ENCODE data around the gene LRWD1. TPM values are rescaled to one million over a fixed set of nuclear protein-coding genes. Genes with fewer than 3 reads are reported as not detected.

LRWD1 gene
- 1 to 10 TPM; 6.3 to 9.5 TPM for polyA plus RNA-seq

DNA sequence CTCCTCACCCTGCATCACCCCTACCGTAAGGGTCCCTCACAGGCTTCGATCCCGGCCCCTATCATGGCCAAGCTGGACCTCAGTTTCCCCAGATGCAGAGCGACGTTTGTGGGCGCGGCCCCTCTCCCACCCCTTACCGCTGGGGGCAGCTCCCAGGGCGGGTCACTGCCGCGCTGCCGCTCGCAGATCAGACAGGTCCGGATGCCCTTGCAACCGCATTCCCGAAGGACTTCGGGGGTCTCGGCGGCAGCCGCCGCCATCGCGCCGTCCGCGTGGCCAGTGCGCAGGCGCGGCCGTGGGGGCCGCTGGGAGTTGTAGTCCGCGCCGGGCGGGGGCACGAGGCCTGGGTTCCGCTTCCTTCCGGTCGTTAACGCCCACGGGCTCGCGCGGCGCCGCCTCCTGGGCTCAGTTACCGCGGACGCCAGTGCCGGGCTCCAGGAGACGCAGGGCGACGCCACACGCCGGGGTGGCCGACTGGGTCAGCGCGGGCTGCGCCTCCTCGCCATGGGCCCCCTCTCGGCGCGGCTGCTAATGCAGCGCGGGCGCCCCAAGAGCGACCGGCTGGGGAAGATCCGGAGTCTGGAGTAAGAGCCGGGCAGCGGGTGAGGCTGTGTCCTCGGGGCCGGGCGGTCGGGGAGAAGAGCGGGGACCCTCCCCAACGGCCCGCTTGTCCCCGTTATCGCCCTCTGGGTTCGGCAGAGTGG, at the start of gene LRWD1, which contains the start of gene ALKBH4:
Gene LRWD1 (plus strand): TSS at position 408 of the 704 bp plus-strand sequence. CDS start 97 bp downstream, at position 505.
Gene ALKBH4 (minus strand): TSS at position 287 of the 704 bp plus-strand sequence. CDS start 27 bp downstream, at position 260.
- 0 to 1% methylated on average over 79 to 81 of the region's 81 CpGs for WGBS, 2 donors
- Histone ChIP-seq H3K27ac (ENCODE audit: low read depth in 2 of 2, low read length in 1 of 2) (peak within 1 kb of the TSS; percentile 47 to 56), H3K27me3 (ENCODE audit: control insufficient read depth in 1 of 2, insufficient read depth in 2 of 2, low read length in 2 of 2) (no peaks in the 10 kb centered on the region), H3K36me3 (ENCODE audit: control insufficient read depth in 2 of 2, insufficient read depth in 2 of 2, low read length in 1 of 2) (peaks cover 0 to 3% of the 10 kb centered on the region in 2 donors), H3K4me3 (ENCODE audit: low read depth in 1 of 2, low read length in 2 of 2) (peak within 1 kb of the TSS; percentile 84 to 93), H3K9me3 (ENCODE audit: control insufficient read depth in 2 of 2, insufficient read depth in 1 of 2, low read depth in 1 of 2, low read length in 1 of 2) (no peaks in the 10 kb centered on the region), H3K4me1 (ENCODE audit: control insufficient read depth in 2 of 2, insufficient read depth in 2 of 2, low read length in 1 of 2) (peaks cover 5 to 8% of the 10 kb centered on the region in 2 donors)

DNA sequence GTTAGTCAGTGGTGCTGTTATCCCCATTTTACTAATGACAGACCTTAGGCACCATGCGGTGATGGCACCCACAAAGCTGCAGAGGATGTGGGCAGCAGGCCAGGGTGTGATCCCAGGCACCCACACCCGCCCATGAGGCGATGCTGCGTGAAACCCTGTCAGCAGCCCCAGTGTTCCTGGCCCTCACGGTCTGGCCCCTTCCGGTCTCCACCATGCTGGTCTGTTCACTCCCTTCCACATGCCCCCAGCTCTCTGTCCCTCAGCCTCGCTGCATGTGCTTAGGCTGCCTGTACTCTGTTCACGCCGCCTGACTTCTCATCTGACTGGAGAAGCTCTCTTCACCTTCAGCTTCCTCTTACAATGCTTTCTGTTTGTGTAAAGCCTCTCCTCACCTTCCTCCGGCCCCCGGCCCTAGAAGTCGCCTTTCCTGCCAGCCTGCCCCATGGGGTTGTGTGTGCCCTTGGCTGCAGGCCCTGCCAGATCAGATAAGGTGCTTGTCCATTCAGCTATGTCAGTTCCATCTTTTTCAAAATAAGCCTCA, 49.0 kb upstream of the LRWD1 start:
- Histone ChIP-seq H3K4me3 (ENCODE audit: low read depth in 1 of 2, low read length in 2 of 2) (no peak overlapping the region), H3K27me3 (ENCODE audit: control insufficient read depth in 1 of 2, insufficient read depth in 2 of 2, low read length in 2 of 2) (no peaks in the 10 kb centered on the region), H3K9me3 (ENCODE audit: control insufficient read depth in 2 of 2, insufficient read depth in 1 of 2, low read depth in 1 of 2, low read length in 1 of 2) (no peaks in the 10 kb centered on the region), H3K27ac (ENCODE audit: low read depth in 2 of 2, low read length in 1 of 2) (no peak overlapping the region), H3K4me1 (ENCODE audit: control insufficient read depth in 2 of 2, insufficient read depth in 2 of 2, low read length in 1 of 2) (no peaks in the 10 kb centered on the region), H3K36me3 (ENCODE audit: control insufficient read depth in 2 of 2, insufficient read depth in 2 of 2, low read length in 1 of 2) (peaks cover 0 to 11% of the 10 kb centered on the region in 2 donors)
- 75 to 76% methylated on average over 12 of the region's 12 CpGs for WGBS, 2 donors

DNA sequence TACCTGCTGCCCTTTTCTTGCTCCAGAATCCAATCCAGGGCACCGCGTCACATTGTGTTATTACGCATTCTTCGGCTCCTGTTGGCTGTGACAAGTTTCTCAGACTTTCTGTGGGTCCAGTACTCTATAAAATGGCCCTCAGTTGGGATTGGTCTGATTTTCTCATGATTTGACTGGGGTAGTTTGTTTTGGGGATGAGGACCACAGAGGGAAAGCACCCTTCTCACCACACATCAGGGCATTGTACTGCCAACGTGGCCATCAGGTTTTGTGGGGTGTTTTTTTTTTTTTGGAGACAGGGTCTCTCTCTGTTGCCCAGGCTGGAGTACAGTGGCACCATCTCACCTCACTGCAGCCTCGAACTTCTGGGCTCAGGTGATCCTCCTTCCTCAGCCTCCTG, 48.4 kb upstream of the LRWD1 start:
- H3K4me1 ChIP-seq (ENCODE audit: control insufficient read depth in 2 of 2, insufficient read depth in 2 of 2, low read length in 1 of 2), result no peaks in the 10 kb centered on the region
- H3K9me3 ChIP-seq (ENCODE audit: control insufficient read depth in 2 of 2, insufficient read depth in 1 of 2, low read depth in 1 of 2, low read length in 1 of 2), result no peaks in the 10 kb centered on the region
- H3K4me3 ChIP-seq (ENCODE audit: low read depth in 1 of 2, low read length in 2 of 2), result no peak overlapping the region
- H3K36me3 ChIP-seq (ENCODE audit: control insufficient read depth in 2 of 2, insufficient read depth in 2 of 2, low read length in 1 of 2), result peaks cover 0 to 11% of the 10 kb centered on the region in 2 donors
- H3K27me3 ChIP-seq (ENCODE audit: control insufficient read depth in 1 of 2, insufficient read depth in 2 of 2, low read length in 2 of 2), result no peaks in the 10 kb centered on the region
- H3K27ac ChIP-seq (ENCODE audit: low read depth in 2 of 2, low read length in 1 of 2), result no peak overlapping the region
- 86 to 94% methylated on average over 6 of the region's 6 CpGs for WGBS, 2 donors

DNA sequence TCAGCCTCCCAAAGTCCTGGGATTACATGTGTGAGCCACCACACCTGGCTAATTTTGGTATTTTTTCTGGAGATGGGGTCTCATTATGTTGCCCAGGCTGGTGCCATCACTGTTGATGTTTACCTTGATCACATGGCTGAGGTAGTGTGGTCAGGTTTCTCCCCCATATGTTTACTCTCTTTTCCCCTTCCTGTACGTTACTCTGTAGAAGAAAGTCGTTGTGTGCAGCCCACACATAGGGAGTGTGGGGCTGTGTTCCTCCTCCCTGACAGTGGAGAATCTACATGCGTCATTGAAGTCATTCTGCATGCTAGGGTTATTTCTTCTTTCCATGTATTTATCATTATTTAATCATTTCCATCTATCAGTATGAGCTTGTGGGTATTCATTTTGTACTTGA, 47.7 kb upstream of the LRWD1 start:
- Histone ChIP-seq H3K9me3 (ENCODE audit: control insufficient read depth in 2 of 2, insufficient read depth in 1 of 2, low read depth in 1 of 2, low read length in 1 of 2) (no peaks in the 10 kb centered on the region), H3K27me3 (ENCODE audit: control insufficient read depth in 1 of 2, insufficient read depth in 2 of 2, low read length in 2 of 2) (no peaks in the 10 kb centered on the region), H3K27ac (ENCODE audit: low read depth in 2 of 2, low read length in 1 of 2) (no peak overlapping the region), H3K4me3 (ENCODE audit: low read depth in 1 of 2, low read length in 2 of 2) (no peak overlapping the region), H3K36me3 (ENCODE audit: control insufficient read depth in 2 of 2, insufficient read depth in 2 of 2, low read length in 1 of 2) (peaks cover 0 to 11% of the 10 kb centered on the region in 2 donors), H3K4me1 (ENCODE audit: control insufficient read depth in 2 of 2, insufficient read depth in 2 of 2, low read length in 1 of 2) (no peaks in the 10 kb centered on the region)
- WGBS, 2 donors, result 65 to 86% methylated on average over 3 of the region's 3 CpGs

DNA sequence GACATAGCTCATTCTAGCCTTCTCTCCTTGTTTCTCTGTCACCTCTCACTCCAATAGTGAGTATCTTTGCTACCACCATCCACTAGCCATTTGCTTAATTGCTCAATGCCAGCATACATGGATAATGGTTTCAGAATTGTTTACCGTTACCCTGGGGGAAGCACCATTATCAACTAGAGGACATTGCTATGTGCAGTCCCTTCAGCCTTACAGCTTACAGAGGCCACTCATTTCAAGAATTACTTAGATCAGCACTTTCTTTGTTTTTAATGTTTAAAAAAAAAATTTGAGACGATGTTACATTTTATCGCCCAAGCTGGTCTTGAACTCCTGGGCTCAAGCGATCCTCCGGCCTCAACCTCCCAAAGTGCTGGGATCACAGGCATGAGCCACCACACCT, 46.2 kb upstream of the LRWD1 start:
- WGBS, 2 donors, result 92% methylated on average over 5 of the region's 5 CpGs
- peaks cover 0 to 7% of the 10 kb centered on the region in 2 donors for H3K36me3 ChIP-seq (ENCODE audit: control insufficient read depth in 2 of 2, insufficient read depth in 2 of 2, low read length in 1 of 2)

DNA sequence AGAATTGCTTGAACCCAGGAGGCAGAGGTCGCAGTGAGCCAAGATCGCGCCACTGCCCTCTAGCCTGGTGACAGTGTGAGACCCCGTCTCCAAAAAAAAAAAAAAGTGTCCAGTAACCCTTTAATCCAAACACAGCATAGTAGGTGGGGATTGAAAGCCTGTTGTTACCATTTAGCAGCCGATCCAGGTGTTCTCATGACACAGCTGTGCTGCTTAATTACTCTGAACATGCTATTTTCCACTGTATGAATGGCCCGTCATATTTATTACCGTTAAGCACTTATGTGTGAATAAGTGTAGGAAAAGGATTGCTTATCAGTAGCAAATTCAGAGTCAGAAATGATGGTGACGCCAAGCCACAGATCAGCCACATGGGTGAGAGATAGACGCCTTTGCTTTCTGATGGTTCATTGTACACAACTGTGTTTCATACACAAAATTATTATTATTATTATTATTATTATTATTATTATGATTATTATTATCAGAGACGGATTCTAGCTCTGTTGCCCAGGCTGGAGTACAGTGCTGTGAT, 43.0 kb upstream of the LRWD1 start:
- H3K27me3 ChIP-seq (ENCODE audit: control insufficient read depth in 1 of 2, insufficient read depth in 2 of 2, low read length in 2 of 2), result no peaks in the 10 kb centered on the region
- H3K36me3 ChIP-seq (ENCODE audit: control insufficient read depth in 2 of 2, insufficient read depth in 2 of 2, low read length in 1 of 2), result peaks cover 8 to 22% of the 10 kb centered on the region in 2 donors
- H3K4me3 ChIP-seq (ENCODE audit: low read depth in 1 of 2, low read length in 2 of 2), result no peak overlapping the region
- H3K27ac ChIP-seq (ENCODE audit: low read depth in 2 of 2, low read length in 1 of 2), result no peak overlapping the region
- peaks cover 0 to 3% of the 10 kb centered on the region in 2 donors for H3K4me1 ChIP-seq (ENCODE audit: control insufficient read depth in 2 of 2, insufficient read depth in 2 of 2, low read length in 1 of 2)
- H3K9me3 ChIP-seq (ENCODE audit: control insufficient read depth in 2 of 2, insufficient read depth in 1 of 2, low read depth in 1 of 2, low read length in 1 of 2), result no peaks in the 10 kb centered on the region
- 89 to 92% methylated on average over 10 of the region's 10 CpGs for WGBS, 2 donors

More for the DNA sequence above, 46.2 kb upstream of the LRWD1 start:
- H3K4me3 ChIP-seq (ENCODE audit: low read depth in 1 of 2, low read length in 2 of 2), result no peak overlapping the region
- H3K4me1 ChIP-seq (ENCODE audit: control insufficient read depth in 2 of 2, insufficient read depth in 2 of 2, low read length in 1 of 2), result no peaks in the 10 kb centered on the region
- no peak overlapping the region for H3K27ac ChIP-seq (ENCODE audit: low read depth in 2 of 2, low read length in 1 of 2)
- H3K27me3 ChIP-seq (ENCODE audit: control insufficient read depth in 1 of 2, insufficient read depth in 2 of 2, low read length in 2 of 2), result no peaks in the 10 kb centered on the region
- no peaks in the 10 kb centered on the region for H3K9me3 ChIP-seq (ENCODE audit: control insufficient read depth in 2 of 2, insufficient read depth in 1 of 2, low read depth in 1 of 2, low read length in 1 of 2)

DNA sequence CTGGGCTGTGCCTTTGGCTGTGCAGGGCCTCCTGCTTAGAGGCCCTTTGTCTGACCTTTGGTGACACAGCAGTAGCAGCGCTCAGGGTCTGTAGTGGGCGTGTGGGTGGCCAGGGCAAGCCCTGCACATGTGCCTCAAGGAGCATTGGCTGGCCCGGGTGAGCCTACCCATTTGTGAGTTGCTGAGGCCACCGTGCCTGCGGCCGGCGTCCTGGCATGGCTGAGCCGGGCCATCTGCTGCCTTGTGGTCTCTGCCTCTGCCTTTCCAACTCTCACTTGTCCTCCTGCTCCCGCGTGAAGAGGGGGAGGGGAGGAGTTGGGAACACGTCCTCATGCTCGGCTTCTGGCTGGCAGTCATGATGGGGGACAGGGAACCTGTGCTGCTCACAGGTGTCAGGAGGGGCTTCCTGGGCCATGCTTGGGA, 40.6 kb upstream of the LRWD1 start:
- Histone ChIP-seq H3K9me3 (ENCODE audit: control insufficient read depth in 2 of 2, insufficient read depth in 1 of 2, low read depth in 1 of 2, low read length in 1 of 2) (no peaks in the 10 kb centered on the region), H3K4me3 (ENCODE audit: low read depth in 1 of 2, low read length in 2 of 2) (no peak overlapping the region), H3K27ac (ENCODE audit: low read depth in 2 of 2, low read length in 1 of 2) (no peak overlapping the region), H3K4me1 (ENCODE audit: control insufficient read depth in 2 of 2, insufficient read depth in 2 of 2, low read length in 1 of 2) (peaks cover 0 to 3% of the 10 kb centered on the region in 2 donors), H3K36me3 (ENCODE audit: control insufficient read depth in 2 of 2, insufficient read depth in 2 of 2, low read length in 1 of 2) (peaks cover 8 to 26% of the 10 kb centered on the region in 2 donors), H3K27me3 (ENCODE audit: control insufficient read depth in 1 of 2, insufficient read depth in 2 of 2, low read length in 2 of 2) (no peaks in the 10 kb centered on the region)
- WGBS, 2 donors, result 74 to 81% methylated on average over 9 to 12 of the region's 12 CpGs

DNA sequence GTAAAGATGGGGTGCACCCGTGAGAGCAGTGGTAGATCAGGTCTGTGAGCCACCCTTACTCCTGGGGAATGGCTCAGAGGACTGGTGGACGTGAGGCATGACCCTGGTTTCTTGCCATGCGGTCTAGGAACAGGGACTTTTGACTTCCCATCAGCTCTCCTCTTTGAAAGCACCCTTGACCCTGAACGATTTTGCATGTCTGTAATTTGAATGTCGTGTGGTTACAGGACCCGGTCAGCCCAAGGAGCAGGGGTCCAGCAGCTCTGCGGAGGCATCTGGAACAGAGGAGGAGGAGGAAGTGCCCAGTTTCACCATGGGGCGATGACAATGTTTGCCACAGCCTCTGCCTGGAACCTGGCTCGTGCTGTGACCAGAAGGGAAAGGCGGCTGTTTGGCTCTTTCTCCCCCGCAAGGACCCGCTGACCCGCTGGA, 40.0 kb upstream of the LRWD1 start:
- Histone ChIP-seq H3K4me1 (ENCODE audit: control insufficient read depth in 2 of 2, insufficient read depth in 2 of 2, low read length in 1 of 2) (peaks cover 0 to 3% of the 10 kb centered on the region in 2 donors), H3K27ac (ENCODE audit: low read depth in 2 of 2, low read length in 1 of 2) (no peak overlapping the region), H3K4me3 (ENCODE audit: low read depth in 1 of 2, low read length in 2 of 2) (no peak overlapping the region), H3K9me3 (ENCODE audit: control insufficient read depth in 2 of 2, insufficient read depth in 1 of 2, low read depth in 1 of 2, low read length in 1 of 2) (no peaks in the 10 kb centered on the region), H3K36me3 (ENCODE audit: control insufficient read depth in 2 of 2, insufficient read depth in 2 of 2, low read length in 1 of 2) (peaks cover 8 to 26% of the 10 kb centered on the region in 2 donors), H3K27me3 (ENCODE audit: control insufficient read depth in 1 of 2, insufficient read depth in 2 of 2, low read length in 2 of 2) (no peaks in the 10 kb centered on the region)
- 76 to 83% methylated on average over 13 of the region's 13 CpGs for WGBS, 2 donors

DNA sequence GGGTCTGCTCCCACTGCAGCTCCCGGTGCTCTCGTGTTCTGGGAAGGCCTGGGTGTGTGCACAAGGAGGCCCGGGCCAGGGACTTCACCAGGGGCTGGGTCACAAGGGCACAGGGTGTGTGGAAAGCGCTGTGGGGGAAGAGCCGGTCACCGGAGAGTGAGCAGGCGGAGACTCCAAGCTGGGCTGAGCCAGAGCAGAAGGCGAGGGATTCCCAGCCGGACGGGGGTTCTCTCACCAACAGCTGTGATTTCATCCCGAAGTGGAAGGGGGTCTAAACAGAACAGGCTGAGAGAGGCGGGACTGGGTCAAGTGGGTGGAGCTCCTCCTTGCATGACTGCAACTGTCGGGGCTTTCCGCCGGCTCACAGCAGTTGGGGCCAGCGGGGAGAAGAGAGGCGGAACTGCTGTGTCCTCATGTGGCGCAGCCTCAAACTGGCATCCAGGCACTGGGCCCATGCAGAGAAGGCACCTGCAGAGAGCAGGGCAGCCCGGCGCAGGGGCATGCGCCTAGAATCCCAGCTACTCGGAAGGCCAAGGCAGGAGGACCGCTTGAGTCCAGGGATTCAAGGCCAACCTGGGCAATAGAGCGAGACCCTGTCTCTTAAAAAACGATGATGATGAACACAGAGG, 39.0 kb upstream of the LRWD1 start:
- Histone ChIP-seq H3K4me3 (ENCODE audit: low read depth in 1 of 2, low read length in 2 of 2) (no peak overlapping the region), H3K27me3 (ENCODE audit: control insufficient read depth in 1 of 2, insufficient read depth in 2 of 2, low read length in 2 of 2) (no peaks in the 10 kb centered on the region)
- 52 to 65% methylated on average over 25 of the region's 25 CpGs for WGBS, 2 donors

More for the DNA sequence above, 39.0 kb upstream of the LRWD1 start:
- Histone ChIP-seq H3K9me3 (ENCODE audit: control insufficient read depth in 2 of 2, insufficient read depth in 1 of 2, low read depth in 1 of 2, low read length in 1 of 2) (no peaks in the 10 kb centered on the region), H3K4me1 (ENCODE audit: control insufficient read depth in 2 of 2, insufficient read depth in 2 of 2, low read length in 1 of 2) (peaks cover 0 to 3% of the 10 kb centered on the region in 2 donors), H3K27ac (ENCODE audit: low read depth in 2 of 2, low read length in 1 of 2) (peak overlapping the region; percentile 65 to 71), H3K36me3 (ENCODE audit: control insufficient read depth in 2 of 2, insufficient read depth in 2 of 2, low read length in 1 of 2) (peaks cover 8 to 26% of the 10 kb centered on the region in 2 donors)
